GM18907 (cell line): ENCODE measurements around the gene RTN4IP1.
"Not testable (repeated sequence)": the region's sequence is repeated elsewhere in the genome, so short reads cannot be mapped to it uniquely, and the experiment has no call there.

Source experiments
- ATAC-seq: cut with Tn5 transposase; IDR thresholded peaks from one replicate; pipeline ENCODE4 v1.9.1; 2021; ENCODE audit warnings: mild to moderate bottlenecking, moderate library complexity; ENCODE audit not compliant: unreplicated experiment

The RTN4IP1 gene

GRCh38 chr6:106549521-106549920, 79.8 kb downstream of the RTN4IP1 start:
- ATAC-seq: no peak

GRCh38 chr6:106548926-106549455, 80.3 kb downstream of the RTN4IP1 start:
- not testable (repeated sequence) for ATAC-seq

GRCh38 chr6:106547601-106548453, 81.5 kb downstream of the RTN4IP1 start:
- ATAC-seq: no peak

- ATAC-seq: no peak
Observed at GRCh38 chr6:106546691-106547414, 82.4 kb downstream of the RTN4IP1 start.

GRCh38 chr6:106546261-106546690, 83.0 kb downstream of the RTN4IP1 start:
- ATAC-seq: no peak

GRCh38 chr6:106540907-106541306, 88.4 kb downstream of the RTN4IP1 start:
- ATAC-seq: no peak

GRCh38 chr6:106540432-106540831, 88.9 kb downstream of the RTN4IP1 start:
- ATAC-seq: no peak

- no peak for ATAC-seq
Observed at GRCh38 chr6:106539936-106540335, 89.4 kb downstream of the RTN4IP1 start.

GRCh38 chr6:106538145-106538544, 91.2 kb downstream of the RTN4IP1 start:
- ATAC-seq: no peak

GRCh38 chr6:106537662-106538061, 91.6 kb downstream of the RTN4IP1 start:
- ATAC-seq: no peak

- ATAC-seq: no peak
Observed at GRCh38 chr6:106536851-106537250, 92.4 kb downstream of the RTN4IP1 start.

- ATAC-seq: no peak
Observed at GRCh38 chr6:106536357-106536756, 92.9 kb downstream of the RTN4IP1 start.

GRCh38 chr6:106535012-106535411, 94.3 kb downstream of the RTN4IP1 start:
- no peak for ATAC-seq

GRCh38 chr6:106534564-106534982, 94.7 kb downstream of the RTN4IP1 start:
- ATAC-seq: no peak

- no peak for ATAC-seq
Observed at GRCh38 chr6:106534004-106534403, 95.3 kb downstream of the RTN4IP1 start.

- no peak for ATAC-seq
Observed at GRCh38 chr6:106533054-106533453, 96.2 kb downstream of the RTN4IP1 start.

- ATAC-seq: no peak
Observed at GRCh38 chr6:106530502-106530901, 98.8 kb downstream of the RTN4IP1 start.

GRCh38 chr6:106530026-106530425, 99.3 kb downstream of the RTN4IP1 start:
- ATAC-seq: no peak

- ATAC-seq: no peak
Observed at GRCh38 chr6:106529438-106529837, 99.9 kb downstream of the RTN4IP1 start.

- no peak for ATAC-seq
Observed at GRCh38 chr6:106528521-106528920, 100.8 kb downstream of the RTN4IP1 start.

GRCh38 chr6:106527979-106528378, 101.3 kb downstream of the RTN4IP1 start:
- ATAC-seq: no peak

- ATAC-seq: no peak
Observed at GRCh38 chr6:106527117-106527516, 102.2 kb downstream of the RTN4IP1 start.
